Mesothelial cell of epicardium (in vitro differentiated cells): ENCODE data around the gene GEMIN7. TPM values are rescaled to one million over a fixed set of nuclear protein-coding genes. Genes with fewer than 3 reads are reported as not detected.

Experiments used
- DNase-seq, 2 experiments: peaks; one replicate each; pipeline ENCODE4 v3.0.0; 2021; ENCODE audit warnings: low spot score in 2 of 2; ENCODE audit not compliant: unreplicated experiment in 2 of 2
- H3K27ac Mint-ChIP-seq: 2 replicates; pipeline ENCODE4 v1.8.0; 2021; ENCODE audit warnings: mixed read lengths
- H3K27me3 Mint-ChIP-seq: 2 replicates; pipeline ENCODE4 v1.8.0; 2021; ENCODE audit warnings: low read depth, mixed read lengths
- H3K36me3 Mint-ChIP-seq: 2 replicates; pipeline ENCODE4 v1.8.0; 2021; ENCODE audit warnings: mixed read lengths
- H3K4me1 Mint-ChIP-seq: 2 replicates; pipeline ENCODE4 v1.8.0; 2021; ENCODE audit warnings: mixed read lengths
- H3K4me3 Mint-ChIP-seq: 2 replicates; pipeline ENCODE4 v1.8.0; 2021; ENCODE audit warnings: mild to moderate bottlenecking, moderate library complexity, mixed read lengths
- H3K9me3 Mint-ChIP-seq: 2 replicates; pipeline ENCODE4 v1.8.0; 2021; ENCODE audit warnings: mixed read lengths
- total RNA-seq: library from RNA; stranded (reverse); gene quantifications from 3 replicates; pipeline ENCODE4 v1.2.1, GENCODE V29; 2021
- TF ChIP-seq, protein P1 (sequence below): fragments of 200-600 bp; sonication (generic); IDR thresholded peaks from one replicate; pipeline ENCODE4 v1.5.0; 2021; ENCODE audit warnings: antibody characterized with exemption; ENCODE audit not compliant: unreplicated experiment

Gene GEMIN7
- total RNA-seq, 1 donor from 2014 or later = 27.5 TPM

DNA sequence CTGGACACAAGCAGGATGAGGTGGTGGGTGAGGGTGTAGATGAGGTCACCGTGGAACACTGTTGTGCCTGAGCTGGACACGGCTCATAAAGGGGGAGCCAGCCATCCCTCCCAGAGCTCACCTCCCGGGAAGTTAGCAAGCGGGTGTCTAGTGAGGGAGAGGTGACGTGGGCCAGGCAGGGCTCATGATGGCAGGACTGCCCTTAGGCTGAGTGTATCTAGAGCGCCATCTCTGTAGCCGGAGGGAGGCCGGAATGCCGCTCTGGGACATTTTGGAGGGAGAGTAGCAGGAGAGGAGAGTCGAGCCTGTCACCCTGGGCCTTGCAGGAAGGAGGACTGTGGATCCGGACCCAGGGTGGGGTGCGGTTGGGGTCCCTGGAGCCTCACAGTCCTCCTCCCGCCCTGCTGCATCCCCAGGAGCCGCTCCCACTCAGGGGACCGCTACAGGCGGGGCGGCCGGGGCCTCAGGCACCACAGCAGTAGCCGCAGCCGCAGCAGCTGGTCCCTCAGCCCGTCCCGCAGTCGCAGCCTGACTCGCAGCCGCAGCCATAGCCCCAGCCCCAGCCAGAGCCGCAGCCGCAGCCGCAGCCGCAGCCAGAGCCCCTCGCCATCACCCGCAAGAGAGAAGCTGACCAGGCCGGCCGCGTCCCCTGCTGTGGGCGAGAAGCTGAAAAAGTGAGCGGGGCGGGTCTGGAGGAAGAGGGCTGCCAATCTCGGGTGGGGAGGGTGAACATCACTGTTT lies 12.0 kb upstream of the GEMIN7 start:
- H3K4me3 Mint-ChIP-seq = no peak overlapping the region
- H3K27me3 Mint-ChIP-seq = no peaks in the 10 kb centered on the region
- H3K27ac Mint-ChIP-seq = no peak overlapping the region
- peaks cover 21% of the 10 kb centered on the region for H3K36me3 Mint-ChIP-seq
- no peaks in the 10 kb centered on the region for H3K9me3 Mint-ChIP-seq
- DNase-seq = no peak
- no peaks in the 10 kb centered on the region for H3K4me1 Mint-ChIP-seq
- TF ChIP-seq, protein P1, sequence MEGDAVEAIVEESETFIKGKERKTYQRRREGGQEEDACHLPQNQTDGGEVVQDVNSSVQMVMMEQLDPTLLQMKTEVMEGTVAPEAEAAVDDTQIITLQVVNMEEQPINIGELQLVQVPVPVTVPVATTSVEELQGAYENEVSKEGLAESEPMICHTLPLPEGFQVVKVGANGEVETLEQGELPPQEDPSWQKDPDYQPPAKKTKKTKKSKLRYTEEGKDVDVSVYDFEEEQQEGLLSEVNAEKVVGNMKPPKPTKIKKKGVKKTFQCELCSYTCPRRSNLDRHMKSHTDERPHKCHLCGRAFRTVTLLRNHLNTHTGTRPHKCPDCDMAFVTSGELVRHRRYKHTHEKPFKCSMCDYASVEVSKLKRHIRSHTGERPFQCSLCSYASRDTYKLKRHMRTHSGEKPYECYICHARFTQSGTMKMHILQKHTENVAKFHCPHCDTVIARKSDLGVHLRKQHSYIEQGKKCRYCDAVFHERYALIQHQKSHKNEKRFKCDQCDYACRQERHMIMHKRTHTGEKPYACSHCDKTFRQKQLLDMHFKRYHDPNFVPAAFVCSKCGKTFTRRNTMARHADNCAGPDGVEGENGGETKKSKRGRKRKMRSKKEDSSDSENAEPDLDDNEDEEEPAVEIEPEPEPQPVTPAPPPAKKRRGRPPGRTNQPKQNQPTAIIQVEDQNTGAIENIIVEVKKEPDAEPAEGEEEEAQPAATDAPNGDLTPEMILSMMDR = no peak

DNA sequence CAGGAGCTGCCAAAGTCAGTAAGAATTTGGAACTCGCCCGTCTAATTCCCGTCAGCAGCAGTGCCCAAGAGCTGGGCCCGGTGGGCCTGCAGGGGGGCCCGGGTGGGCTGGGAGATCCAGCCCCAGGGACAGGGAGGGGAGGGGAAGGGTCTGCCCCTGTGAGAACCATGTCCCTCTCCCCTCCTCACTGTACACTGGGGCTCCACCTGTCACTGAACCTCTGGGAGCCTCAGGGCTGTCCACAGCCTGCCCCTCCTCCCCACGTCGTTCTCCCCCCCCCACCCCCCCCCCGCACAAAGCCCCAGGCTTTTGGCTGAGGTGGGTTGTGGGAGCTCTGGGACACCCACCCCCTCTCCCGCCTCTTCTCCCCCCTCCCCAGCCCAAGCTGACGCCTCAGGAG lies 11.0 kb upstream of the GEMIN7 start:
- peaks cover 18% of the 10 kb centered on the region for H3K36me3 Mint-ChIP-seq
- H3K4me1 Mint-ChIP-seq = no peaks in the 10 kb centered on the region
- H3K9me3 Mint-ChIP-seq = no peaks in the 10 kb centered on the region
- H3K27me3 Mint-ChIP-seq = no peaks in the 10 kb centered on the region
- H3K4me3 Mint-ChIP-seq = no peak overlapping the region
- no peak overlapping the region for H3K27ac Mint-ChIP-seq
- TF ChIP-seq, protein P1 = no peak
- no peak for DNase-seq

DNA sequence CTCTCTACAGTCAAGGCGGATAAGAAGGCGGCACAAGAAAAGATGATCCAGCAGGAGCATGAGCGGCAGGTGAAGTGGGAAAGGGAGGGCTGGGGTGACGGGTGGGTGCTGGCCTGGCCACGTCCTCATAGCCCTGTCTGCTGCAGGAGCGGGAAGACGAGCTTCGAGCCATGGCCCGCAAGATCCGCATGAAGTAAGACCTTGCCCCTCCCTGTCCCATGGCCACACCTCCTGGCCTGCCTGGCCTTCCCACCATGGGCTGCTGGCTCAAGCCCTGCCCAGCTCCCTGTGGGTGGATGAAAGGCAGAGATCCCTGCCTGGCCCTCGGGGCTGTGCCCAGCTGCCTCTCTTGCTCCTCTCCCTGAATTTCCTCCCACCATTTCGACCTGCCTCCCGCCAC lies 10.0 kb upstream of the GEMIN7 start:
- no peaks in the 10 kb centered on the region for H3K4me1 Mint-ChIP-seq
- no peak overlapping the region for H3K4me3 Mint-ChIP-seq
- peaks cover 16% of the 10 kb centered on the region for H3K36me3 Mint-ChIP-seq
- no peaks in the 10 kb centered on the region for H3K9me3 Mint-ChIP-seq
- H3K27me3 Mint-ChIP-seq = no peaks in the 10 kb centered on the region
- DNase-seq = no peak
- H3K27ac Mint-ChIP-seq = no peak overlapping the region
- TF ChIP-seq, protein P1 = no peak

DNA sequence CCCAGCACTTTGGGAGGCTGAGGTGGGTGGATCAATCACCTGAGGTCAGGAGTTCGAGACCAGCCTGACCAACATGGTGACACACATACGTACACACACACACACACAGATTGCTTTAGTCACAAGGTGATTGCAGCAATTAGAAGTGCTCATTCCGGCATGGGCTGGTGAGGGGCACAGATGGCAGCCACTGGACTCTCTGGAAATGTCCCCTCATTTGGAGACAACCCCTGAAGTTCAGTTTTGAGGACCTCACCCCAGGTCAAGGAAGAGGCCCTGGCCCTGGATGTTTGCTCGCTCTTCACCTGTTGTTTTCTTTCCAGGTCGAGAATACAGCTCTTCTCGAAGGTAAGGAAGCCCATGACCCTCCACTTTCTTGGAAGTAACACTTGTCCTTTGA lies 8.8 kb upstream of the GEMIN7 start:
- no peak for DNase-seq
- peaks cover 5% of the 10 kb centered on the region for H3K27me3 Mint-ChIP-seq
- peaks cover 12% of the 10 kb centered on the region for H3K36me3 Mint-ChIP-seq
- H3K27ac Mint-ChIP-seq = no peak overlapping the region
- H3K4me3 Mint-ChIP-seq = no peak overlapping the region
- H3K9me3 Mint-ChIP-seq = no peaks in the 10 kb centered on the region
- no peaks in the 10 kb centered on the region for H3K4me1 Mint-ChIP-seq
- TF ChIP-seq, protein P1 = no peak

DNA sequence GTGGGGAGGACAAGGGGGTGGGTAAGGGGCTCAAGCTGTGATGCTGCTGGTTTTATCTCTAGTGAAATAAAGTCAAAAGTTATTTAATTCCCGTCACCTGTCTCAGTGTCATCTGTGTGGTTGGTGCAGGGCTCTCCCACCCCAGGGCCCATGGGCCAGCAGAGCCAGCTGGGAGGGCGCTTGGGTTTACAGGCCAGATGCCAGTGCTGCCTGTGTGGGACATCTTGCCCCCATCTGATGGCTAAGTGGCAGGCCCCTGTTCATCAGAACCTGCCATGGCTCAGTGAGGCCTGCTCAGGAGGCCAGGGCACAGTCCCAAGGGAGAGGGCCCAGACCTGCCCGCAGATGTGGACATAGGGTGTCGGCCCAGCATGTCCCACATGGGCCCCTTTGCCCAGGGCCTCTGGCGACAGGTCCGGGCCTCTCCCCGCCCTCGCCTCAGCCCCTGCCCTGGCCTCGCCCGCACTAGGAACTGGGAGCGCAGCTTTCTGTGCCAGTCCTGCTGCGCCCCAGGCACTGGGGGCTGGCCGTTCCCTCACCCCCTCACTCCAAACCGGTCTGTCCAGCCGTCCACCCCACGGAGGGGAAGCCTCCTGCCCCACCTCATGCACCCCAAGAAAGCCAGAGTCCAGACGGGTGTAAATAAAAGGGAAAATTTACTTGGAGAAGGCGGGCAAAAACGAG lies 8.1 kb upstream of the GEMIN7 start:
- no peak for DNase-seq
- Mint-ChIP-seq H3K27ac (no peak overlapping the region), H3K36me3 (peaks cover 7% of the 10 kb centered on the region), H3K27me3 (peaks cover 10% of the 10 kb centered on the region), H3K4me3 (no peak overlapping the region), H3K9me3 (no peaks in the 10 kb centered on the region), H3K4me1 (no peaks in the 10 kb centered on the region)
- TF ChIP-seq, protein P1 = no peak
